HG03521 (cell line): ENCODE results near the gene SLC13A1.
"Not testable (repeated sequence)": the region's sequence is repeated elsewhere in the genome, so short reads cannot be mapped to it uniquely, and the experiment has no call there.

ENCODE experiments used
- ATAC-seq: cut with Tn5 transposase; IDR thresholded peaks from one replicate; pipeline ENCODE4 v1.9.1; 2021; ENCODE audit warnings: mild to moderate bottlenecking, moderate library complexity; ENCODE audit not compliant: unreplicated experiment

SLC13A1 gene, protein sequence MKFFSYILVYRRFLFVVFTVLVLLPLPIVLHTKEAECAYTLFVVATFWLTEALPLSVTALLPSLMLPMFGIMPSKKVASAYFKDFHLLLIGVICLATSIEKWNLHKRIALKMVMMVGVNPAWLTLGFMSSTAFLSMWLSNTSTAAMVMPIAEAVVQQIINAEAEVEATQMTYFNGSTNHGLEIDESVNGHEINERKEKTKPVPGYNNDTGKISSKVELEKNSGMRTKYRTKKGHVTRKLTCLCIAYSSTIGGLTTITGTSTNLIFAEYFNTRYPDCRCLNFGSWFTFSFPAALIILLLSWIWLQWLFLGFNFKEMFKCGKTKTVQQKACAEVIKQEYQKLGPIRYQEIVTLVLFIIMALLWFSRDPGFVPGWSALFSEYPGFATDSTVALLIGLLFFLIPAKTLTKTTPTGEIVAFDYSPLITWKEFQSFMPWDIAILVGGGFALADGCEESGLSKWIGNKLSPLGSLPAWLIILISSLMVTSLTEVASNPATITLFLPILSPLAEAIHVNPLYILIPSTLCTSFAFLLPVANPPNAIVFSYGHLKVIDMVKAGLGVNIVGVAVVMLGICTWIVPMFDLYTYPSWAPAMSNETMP

DNA sequence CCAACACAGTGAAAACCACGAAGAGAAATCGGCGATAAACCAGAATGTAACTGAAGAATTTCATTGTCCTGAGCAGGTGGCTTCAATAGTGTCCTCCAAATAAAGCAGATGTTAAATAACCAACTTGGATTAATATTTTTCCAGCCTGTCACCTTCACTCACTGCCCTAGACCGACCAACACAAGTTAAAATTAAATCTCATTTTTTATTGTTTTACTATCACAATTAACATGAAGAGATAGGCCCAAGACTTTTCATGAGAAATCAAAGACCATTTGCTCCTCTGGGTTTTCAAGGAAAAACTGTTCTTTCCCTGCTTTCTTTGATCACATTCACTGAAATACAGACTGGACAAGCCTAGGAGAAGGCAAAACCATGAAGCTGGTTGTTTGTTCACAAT is at the start of gene SLC13A1:
SLC13A1 (minus strand) TSS at position 87 of the 400 bp plus-strand sequence; CDS start at position 64, 23 bp downstream.
- no peak for ATAC-seq

DNA sequence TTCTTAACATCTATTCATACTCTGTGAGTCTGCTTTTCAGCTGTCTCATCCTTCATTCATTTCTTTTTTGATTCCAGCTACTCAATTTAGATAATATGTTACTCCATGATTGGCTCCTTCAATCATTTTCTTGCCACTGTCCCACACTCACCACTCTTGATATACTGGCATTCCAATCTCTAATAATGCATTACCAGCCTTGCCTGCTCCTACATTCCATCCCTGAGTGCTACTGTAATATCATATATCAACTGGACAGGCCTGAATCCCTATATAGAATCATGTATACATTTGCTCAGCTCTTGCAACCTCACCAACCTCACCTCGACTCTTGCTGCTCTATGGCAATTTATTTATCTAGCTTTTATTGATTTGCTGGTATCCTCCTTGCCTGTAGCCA is 45.0 kb upstream of the SLC13A1 start:
- ATAC-seq = no peak

DNA sequence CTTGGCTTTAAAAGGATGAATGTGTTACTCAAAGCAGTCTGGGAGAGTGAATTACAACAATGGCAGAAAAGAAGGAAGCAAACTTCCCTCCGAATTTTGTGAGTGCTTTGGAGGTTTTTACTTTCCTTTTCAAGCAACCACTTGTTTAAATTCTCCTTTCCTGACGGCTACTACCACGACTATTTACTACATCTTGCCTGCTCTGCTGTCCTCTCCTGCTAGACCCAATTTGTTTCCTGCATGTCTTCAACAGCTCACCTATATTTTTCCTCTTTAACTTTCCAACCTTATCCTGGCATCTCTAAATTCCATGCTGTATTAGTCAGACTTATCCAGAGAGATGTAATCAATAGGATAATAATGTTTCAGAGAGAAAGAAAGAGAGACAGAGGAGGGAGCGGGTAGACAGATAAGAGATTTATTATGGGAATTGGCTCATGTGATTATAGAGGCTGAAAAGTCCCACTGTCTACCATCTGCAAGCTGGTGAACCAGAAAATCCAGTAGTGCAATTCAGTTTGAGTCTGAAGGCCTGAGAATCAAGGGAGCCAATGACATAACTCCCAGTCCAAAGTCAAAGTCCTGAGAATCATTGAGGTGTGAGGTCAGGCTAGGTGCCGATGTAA is 42.8 kb upstream of the SLC13A1 start:
- ATAC-seq = no peak

DNA sequence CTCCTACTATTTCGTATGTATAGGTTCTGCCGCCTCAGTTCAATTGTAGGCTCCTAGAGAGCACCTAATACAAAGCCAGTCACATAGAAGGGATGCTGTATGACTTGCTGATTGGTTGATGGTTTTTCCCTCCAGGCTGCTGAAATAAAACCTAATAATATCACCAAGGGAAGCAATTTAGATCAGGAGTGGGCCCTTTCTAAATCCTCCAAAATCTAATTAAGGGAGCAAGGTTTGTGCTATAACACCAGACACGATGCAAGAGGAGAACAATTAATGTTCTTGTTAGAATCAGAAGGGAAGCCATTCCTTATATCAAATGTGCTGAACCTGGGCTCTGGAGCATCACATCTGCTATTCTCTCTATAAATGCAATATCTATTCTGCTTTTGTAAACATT is 42.0 kb upstream of the SLC13A1 start:
- no peak for ATAC-seq

DNA sequence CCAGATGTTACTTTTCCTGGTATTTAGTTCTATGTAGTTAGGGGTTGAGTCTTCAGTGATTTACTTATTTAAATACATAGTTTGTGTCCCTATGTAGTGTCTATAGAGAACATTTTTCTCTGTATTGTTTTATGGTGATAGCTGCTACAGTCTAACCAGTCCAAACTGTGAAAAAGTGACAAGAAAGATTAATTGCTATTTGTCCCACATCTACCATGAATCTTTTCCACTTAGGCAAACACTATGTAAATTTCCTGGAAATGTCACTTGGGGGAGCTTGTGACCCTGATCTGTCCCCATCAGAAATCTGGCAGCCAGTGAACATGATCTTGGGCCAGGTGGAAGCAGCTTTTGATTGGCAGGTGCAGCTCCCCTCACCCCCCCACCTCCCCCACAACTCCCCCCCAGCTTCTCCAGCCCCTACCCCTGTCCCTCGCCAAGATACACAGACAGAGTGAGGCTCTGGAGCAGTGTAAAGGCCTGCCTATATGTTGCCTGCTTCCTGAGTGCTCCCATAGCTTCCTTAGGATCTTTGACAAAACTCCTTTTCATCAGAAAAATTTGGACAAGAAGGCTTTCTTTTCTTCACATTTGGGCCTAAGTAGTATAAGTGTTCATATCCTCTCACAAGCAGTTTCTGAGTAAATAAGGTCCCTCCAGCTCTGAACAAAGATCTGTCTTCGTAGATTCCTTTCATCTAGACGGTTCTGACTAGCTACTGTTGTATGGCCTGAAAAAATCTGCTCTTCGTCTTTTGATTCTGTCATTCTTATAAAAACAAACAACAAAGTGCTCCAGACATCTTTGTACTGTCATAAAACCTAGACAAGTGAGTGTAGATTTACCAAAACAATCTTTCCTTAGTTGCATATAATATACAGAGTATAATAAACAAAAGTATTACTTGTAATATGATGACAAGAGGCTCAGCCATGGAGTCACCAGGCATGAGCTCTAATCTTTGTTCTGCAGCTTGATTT is 31.5 kb upstream of the SLC13A1 start:
- no peak for ATAC-seq

DNA sequence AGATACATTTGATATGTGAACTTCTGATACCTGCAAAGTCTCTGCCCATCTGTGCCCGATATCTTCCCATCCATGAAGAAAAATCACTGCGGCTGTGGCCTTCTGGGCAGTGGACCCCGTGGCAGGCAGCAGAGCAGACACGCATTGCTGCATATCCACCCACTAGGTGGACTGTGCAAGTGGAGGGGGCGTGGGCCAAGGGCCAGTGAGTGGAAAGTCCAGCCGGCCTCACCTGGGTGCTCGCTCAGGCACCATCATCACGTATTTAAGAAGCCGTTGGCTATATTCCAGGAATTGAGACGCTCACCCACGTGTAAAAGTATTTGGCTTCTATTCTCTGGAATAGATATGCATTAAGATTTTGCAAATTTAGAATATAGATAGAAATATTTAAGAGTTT is 30.8 kb upstream of the SLC13A1 start:
- ATAC-seq = no peak

DNA sequence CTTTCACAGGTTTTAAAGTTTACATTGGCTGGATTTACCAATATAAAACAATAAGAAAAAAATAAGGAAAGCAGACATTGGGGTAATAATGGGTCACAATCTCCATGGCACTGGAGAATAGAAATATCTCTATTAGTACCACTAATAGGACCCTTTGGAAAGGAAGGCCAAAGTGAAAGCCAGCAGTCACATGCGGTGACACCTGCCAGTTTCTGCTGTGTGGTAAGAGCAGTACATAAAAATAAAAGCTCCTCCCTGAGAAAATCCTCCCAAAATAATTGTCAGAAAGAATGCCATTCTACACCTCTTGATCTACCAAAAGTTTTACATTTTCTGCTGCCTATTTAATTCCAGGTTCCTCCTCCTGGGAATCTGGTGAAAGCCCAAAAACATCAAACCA is 30.4 kb upstream of the SLC13A1 start:
- ATAC-seq = no peak

DNA sequence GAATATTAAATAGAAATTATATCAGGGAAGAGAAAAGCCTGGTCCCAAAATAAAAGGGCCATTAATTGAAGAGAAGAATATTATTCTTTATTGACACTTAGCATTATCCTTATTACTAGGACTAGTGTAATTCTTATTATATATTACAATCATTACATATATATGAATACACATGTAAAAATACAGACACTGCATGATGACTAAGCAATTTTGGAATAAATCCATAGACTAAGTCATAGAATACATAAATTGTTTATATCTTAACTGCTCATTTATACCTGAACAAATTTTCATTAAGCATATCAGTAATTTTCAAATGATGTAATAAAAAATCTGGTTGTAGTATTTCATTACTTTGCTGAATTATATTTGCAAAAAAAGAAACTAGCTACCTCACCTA is 29.7 kb upstream of the SLC13A1 start:
- ATAC-seq = no peak

DNA sequence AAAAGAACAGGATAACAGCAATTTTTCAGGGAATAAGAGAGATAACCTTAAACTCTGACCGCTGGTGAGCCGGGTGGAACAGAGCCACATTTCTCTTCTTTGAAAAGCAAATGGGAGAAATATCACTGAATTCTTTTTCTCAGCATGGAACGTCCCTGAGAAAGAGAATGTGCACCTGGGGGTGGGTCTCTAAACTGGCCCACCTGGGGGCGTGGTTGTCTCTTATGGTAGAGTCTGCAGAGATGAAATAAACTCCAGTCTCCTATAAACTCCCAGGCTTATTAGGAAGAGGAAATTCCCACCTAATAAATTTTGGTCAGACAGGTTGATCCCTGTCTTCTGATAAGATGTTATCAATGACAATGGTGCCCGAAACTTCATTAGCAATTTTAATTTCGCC is 27.9 kb upstream of the SLC13A1 start:
- not testable (repeated sequence) for ATAC-seq

DNA sequence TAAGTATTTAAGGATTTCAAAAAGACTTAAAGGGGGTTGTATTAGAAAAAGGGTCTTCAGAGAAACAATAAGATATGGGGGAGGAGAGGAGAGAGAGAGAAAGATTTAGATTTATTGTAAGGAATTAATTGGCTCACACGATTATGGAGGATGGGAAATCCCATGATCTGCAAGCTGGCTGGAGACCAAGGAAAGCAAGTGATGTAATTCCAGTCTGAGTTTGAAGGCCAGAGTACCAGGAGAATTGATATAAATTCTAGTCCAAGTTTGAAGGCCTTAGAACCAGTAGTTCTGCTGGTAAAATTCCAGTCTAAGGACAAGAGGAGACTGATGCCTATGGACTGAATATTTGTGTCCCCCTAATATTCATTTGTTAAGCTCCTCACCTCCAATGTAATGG is 20.6 kb upstream of the SLC13A1 start:
- no peak for ATAC-seq

DNA sequence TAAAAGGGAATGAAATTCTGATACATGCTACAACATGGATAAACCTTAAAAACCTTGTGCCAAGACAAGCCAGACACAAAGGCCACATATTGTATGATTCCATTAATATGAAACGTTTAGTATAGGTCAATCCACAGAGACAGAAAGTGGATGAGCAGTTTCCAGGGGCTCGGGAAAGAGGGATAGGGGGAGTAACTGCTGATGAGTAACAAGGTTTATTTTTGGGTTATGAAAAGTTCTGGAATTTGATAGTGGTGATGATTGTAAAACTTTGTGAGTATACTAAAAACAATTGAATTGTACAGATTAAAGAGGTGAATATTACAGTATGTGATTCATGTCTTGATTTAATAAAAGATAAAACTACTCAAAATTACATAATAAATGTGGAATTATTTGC is 19.1 kb upstream of the SLC13A1 start:
- no peak for ATAC-seq

DNA sequence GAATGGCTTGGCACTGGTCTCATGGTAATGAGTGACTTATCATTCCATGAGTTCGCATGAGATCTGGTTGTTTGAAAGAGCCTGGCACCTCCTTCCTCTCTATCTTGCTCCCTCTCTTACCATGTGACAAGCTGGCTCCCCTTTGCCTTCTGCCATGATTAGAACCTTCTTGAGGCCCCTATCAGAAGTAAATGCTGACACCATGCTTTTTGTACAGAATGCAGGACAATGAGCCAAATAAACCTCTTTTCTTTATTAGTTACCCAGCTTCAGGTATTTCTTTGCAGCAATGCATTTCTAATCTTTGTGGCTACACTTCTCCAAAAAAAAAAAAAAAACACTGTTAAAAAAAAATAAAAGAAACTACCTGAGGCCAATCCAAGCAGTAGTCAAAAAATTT is 17.1 kb upstream of the SLC13A1 start:
- no peak for ATAC-seq

DNA sequence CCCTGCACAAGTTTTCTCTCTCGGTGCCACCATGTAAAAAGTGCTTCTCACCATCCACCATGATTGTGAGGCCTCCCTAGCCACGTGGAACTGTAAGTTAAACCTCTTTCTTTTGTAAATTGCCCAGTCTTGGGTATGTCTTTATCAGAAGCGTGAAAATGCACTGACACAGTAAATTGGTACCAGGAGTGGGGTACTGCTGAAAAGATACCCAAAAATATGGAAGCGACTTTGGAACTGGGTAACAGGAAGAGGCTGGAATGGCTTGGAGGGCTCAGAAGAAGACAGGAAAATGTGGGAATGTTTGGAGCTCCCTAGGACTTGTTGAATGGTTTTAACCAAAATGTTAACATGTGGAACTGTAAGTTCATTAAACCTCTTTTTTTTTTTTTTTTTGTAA is 15.6 kb upstream of the SLC13A1 start:
- ATAC-seq = no peak

DNA sequence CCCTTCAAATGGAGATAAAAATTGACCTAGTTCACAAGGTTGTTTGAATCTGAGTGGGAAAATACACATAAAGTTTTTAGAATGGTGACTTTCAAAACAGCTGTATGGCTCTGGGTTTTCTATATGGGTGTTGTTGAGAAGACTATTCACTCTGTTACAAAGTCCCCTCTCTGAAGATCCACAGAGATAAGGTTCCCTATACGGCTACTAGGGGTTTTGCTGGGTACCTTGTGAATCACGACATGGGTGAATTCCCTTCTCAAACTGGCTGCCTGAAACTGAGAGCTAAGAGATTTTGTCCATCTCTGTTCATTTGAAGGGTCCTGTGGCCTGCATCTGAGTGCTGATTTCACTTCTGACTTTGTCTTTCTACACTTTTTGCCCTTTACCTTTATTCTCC is 11.8 kb upstream of the SLC13A1 start:
- no peak for ATAC-seq

DNA sequence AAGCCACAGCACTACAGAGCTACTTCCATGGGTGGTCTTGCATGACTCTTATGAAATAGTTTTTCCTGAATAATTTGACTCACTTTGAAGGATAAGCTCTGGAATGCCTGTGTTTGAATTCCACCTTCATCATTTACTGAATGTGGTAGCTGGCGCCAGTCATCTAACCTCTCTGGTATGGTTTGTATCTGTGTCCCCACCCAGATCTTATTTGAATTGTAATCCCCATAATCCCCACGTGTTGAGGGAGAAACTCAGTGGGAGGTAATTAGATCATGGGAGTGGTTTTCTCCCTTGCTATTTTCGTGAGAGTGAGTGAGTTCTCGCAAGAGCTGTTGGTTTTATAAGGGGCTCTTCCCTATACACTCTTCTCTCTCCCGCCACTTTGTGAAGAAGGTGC is 11.2 kb upstream of the SLC13A1 start:
- no peak for ATAC-seq

DNA sequence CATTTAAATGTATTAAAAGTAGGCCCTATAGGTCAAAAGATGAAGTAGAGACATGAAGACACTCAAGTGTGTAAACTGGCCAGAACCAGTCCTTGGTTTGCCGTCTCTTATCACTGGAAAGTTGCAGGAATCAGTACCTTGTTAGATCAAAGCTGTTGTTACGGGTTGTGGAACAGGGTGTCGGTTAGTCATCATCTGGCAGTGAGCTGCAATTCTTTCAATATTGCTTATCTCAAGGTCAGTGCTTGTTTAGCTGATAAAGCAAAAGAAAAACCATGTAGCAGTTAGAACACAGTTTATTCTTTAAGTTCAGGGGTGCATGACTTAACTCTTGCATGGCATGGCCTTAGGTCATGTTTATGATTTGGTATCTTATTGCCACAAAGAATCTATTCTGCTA is 10.0 kb upstream of the SLC13A1 start:
- no peak for ATAC-seq

DNA sequence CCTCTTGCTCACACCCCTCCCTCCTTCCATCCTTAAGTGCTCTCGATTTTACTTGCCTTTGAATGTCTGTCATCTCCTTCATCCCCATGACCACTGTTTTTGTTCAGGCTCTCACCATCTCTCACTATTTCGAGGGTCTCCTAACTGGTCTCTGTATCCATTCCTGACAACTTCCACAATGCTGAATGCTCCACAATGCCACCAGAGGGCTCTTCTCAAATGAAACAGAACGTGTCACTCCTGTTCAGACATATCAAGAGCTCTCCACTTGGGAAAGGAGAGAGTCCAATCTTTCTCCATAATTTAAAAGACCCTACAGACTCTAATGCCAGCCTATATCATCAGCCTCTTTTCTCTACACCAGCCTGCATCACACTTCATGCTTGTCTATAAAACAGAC is 9.0 kb upstream of the SLC13A1 start:
- ATAC-seq = no peak

DNA sequence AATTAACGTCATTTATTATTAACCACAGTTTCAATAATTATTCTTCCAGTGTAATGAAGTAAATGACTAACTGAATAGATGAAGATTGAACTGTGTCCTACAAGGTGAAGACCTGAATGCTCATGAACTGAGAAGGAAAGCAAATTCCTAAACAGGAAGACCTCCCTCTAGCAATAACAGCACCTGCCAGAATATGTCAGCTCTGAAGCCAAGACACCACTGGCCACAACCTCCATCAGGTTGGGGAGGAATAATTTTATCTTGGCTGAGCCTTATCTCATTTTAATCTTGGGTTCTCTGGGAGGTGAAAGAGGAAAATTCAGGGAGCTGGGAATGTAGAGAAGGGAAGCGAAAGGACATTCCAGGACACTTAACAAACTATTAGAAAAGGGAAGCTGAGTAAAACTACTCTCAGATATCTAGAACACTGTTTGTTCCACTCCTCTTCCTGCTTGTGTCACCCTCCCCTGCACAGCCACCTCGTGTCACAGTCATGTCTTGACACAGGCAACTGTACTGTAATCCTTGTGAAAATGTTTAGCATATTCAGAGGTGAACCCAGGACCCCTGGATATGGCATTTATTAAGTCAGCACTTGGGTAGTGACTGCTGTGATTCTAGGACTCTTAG is 4.6 kb upstream of the SLC13A1 start:
- ATAC-seq = no peak

DNA sequence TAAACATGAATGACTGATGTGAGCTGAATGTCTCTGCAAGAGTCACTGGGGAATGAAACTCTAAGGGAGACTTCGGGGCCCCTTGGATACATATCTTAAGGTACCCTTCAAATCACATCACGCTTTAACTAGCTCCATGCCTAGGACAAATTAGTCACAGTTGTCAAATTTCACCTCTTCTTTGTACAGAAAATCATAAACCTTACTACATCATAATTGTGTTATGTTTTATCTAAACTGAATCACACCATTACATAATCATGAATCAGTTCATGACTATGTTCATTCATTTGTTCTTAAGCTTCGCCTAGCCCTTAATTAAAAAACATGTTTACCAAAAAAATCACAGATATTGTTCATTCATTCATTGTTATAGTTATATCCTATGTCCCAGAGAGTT is 2.1 kb upstream of the SLC13A1 start:
- no peak for ATAC-seq
